ENCODE measurements around the gene SUMO3. TPM values are rescaled to one million over a fixed set of nuclear protein-coding genes. Genes with fewer than 3 reads are reported as not detected.

Gene SUMO3
- total and polyA plus RNA-seq, 2 of the 4 experiments (the other 2 are of a cell fraction), result 64.9 to 101 TPM

DNA sequence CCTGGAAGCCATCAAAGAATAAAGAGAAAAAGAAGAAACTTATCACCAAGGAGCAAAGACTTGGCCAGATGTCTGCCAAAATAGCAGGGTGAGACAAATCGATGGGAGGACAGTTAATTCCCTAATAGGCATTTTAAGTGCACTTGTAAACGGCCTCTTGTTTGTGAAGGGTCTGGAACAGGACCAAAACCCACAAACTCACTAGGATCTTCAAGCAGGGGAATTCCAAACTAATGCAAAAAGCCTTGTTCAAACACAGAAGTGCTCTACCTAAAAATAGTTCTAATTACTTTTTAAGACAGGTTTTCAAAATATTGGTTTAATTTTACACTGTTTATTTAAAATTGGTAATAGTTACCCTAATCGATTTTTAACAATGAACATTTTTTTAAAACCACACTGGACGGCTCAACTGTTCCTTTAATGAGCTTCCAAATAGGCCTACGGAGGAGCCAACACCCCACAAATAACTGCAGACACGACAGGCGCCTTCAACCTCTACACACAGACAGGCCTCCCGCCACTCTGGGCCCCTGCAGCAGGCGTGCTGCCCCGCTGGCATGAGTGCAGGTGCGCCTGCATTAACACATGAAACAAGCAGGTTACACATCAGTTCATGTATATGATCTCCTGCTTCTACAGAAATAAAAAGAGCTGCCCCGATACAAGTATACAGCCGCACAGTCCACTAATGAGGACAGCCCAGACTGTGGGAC is 32.1 kb downstream of the SUMO3 start:
- 72% methylated on average over 8 of the region's 13 CpGs; no CpG with 5 or more reads in 1 of the 2 experiments for whole genome bisulfite sequencing, 2 experiments (ENCODE audit: extremely low coverage in 2 of 2, insufficient read length in 1 of 2)
- H3K27ac ChIP-seq (ENCODE audit: insufficient read depth, low read length), result no peak overlapping the region
- H3K56ac ChIP-seq (ENCODE audit: extremely low read depth, insufficient read depth, low read length), result no peak overlapping the region
- no peaks in the 10 kb centered on the region for H3K27me3 ChIP-seq (ENCODE audit: control insufficient read depth, insufficient read depth, low read length)
- H2AFZ ChIP-seq (replicated peaks; ENCODE audit: low read length, poor library complexity), result no peak overlapping the region
- peaks cover 48% of the 10 kb centered on the region for H4K20me1 ChIP-seq (ENCODE audit: insufficient read depth, low read length)
- peaks cover 50 to 61% of the 10 kb centered on the region in 2 experiments for H3K79me1 ChIP-seq (ENCODE audit: low read depth in 1 of 2, low read length in 2 of 2)
- H4K5ac ChIP-seq (ENCODE audit: low read depth, low read length), result no peak overlapping the region
- BruUV-seq (replicated peaks), result no TSS peak
- dilution Hi-C loops (cut with HindIII; ENCODE audit: low sequenced_read_pairs, unreplicated experiment), result no loop called here
- no peak overlapping the region for H3K14ac ChIP-seq (replicated peaks; ENCODE audit: low read depth, low read length)
- peaks cover 17% of the 10 kb centered on the region for H3K36me3 ChIP-seq (ENCODE audit: control insufficient read depth, insufficient read depth, low read length)
- no peak overlapping the region for H2AK9ac ChIP-seq (replicated peaks; ENCODE audit: low read depth, low read length, poor library complexity)
- no peak overlapping the region for H2BK120ac ChIP-seq (ENCODE audit: low read depth, low read length)
- H4K91ac ChIP-seq (ENCODE audit: insufficient read depth, low read depth, low read length), result no peak overlapping the region
- H3K18ac ChIP-seq (ENCODE audit: low read depth, low read length), result no peak overlapping the region
- H3K9ac ChIP-seq (ENCODE audit: low read depth, low read length), result no peak overlapping the region
- H3K4me2 ChIP-seq (ENCODE audit: low read depth, low read length), result no peak overlapping the region
- TF ChIP-seq BHLHE40 (IDR thresholded peaks at IDR 0.05; ENCODE audit: low read depth, low read length), result no peak
- no peak for TF ChIP-seq SMC3 (IDR thresholded peaks at IDR 0.05; ENCODE audit: low read depth, low read length)
- TF ChIP-seq MAZ (IDR thresholded peaks at IDR 0.05; ENCODE audit: borderline replicate concordance, low read depth, low read length), result no peak
- no peak for TF ChIP-seq MAFK (IDR thresholded peaks at IDR 0.05; ENCODE audit: low read depth, low read length)
- TF ChIP-seq FOS (IDR thresholded peaks at IDR 0.05; ENCODE audit: low read depth, low read length), result no peak
- no peak for TF ChIP-seq CEBPB (IDR thresholded peaks at IDR 0.05; ENCODE audit: low read depth, low read length)
- TF ChIP-seq RCOR1 (IDR thresholded peaks at IDR 0.05; ENCODE audit: insufficient replicate concordance, low read length), result no peak
- TF ChIP-seq, protein P1, sequence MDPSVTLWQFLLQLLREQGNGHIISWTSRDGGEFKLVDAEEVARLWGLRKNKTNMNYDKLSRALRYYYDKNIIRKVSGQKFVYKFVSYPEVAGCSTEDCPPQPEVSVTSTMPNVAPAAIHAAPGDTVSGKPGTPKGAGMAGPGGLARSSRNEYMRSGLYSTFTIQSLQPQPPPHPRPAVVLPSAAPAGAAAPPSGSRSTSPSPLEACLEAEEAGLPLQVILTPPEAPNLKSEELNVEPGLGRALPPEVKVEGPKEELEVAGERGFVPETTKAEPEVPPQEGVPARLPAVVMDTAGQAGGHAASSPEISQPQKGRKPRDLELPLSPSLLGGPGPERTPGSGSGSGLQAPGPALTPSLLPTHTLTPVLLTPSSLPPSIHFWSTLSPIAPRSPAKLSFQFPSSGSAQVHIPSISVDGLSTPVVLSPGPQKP (IDR thresholded peaks at IDR 0.05; ENCODE audit: borderline replicate concordance, low read depth, low read length), result no peak
- no peak for TF ChIP-seq RFX5 (IDR thresholded peaks at IDR 0.05; ENCODE audit: low read depth, low read length)
- TF ChIP-seq, protein P2, sequence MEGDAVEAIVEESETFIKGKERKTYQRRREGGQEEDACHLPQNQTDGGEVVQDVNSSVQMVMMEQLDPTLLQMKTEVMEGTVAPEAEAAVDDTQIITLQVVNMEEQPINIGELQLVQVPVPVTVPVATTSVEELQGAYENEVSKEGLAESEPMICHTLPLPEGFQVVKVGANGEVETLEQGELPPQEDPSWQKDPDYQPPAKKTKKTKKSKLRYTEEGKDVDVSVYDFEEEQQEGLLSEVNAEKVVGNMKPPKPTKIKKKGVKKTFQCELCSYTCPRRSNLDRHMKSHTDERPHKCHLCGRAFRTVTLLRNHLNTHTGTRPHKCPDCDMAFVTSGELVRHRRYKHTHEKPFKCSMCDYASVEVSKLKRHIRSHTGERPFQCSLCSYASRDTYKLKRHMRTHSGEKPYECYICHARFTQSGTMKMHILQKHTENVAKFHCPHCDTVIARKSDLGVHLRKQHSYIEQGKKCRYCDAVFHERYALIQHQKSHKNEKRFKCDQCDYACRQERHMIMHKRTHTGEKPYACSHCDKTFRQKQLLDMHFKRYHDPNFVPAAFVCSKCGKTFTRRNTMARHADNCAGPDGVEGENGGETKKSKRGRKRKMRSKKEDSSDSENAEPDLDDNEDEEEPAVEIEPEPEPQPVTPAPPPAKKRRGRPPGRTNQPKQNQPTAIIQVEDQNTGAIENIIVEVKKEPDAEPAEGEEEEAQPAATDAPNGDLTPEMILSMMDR (conservative IDR thresholded peaks at IDR 0.05; ENCODE audit: low read depth, low read length), result no peak
- TF ChIP-seq, protein P3, sequence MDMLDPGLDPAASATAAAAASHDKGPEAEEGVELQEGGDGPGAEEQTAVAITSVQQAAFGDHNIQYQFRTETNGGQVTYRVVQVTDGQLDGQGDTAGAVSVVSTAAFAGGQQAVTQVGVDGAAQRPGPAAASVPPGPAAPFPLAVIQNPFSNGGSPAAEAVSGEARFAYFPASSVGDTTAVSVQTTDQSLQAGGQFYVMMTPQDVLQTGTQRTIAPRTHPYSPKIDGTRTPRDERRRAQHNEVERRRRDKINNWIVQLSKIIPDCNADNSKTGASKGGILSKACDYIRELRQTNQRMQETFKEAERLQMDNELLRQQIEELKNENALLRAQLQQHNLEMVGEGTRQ (IDR thresholded peaks at IDR 0.05; ENCODE audit: low read depth, low read length), result no peak
- no peak for TF ChIP-seq CHD1 (IDR thresholded peaks at IDR 0.05; ENCODE audit: low read depth, low read length)
- TF ChIP-seq RAD21 (IDR thresholded peaks at IDR 0.05; ENCODE audit: low read length), result no peak
- no peak for TF ChIP-seq NFE2L2 (IDR thresholded peaks at IDR 0.05; ENCODE audit: low read depth, low read length)
- no peak for TF ChIP-seq POLR2A (IDR thresholded peaks at IDR 0.05; ENCODE audit: low read depth, low read length)
- no peak for TF ChIP-seq MXI1 (IDR thresholded peaks at IDR 0.05; ENCODE audit: borderline replicate concordance, low read depth, low read length)
- H3K4ac ChIP-seq (ENCODE audit: low read depth, low read length), result no peak overlapping the region
- no peak overlapping the region for H2BK5ac ChIP-seq (ENCODE audit: low read depth, low read length, poor library complexity, severe bottlenecking)
- DNase-seq (peak; percentile 75), ATAC-seq (ENCODE audit: low read depth) (no peak; the same call in 1 of the 2 replicates)
- intact Hi-C loops (cut with micrococcal nuclease), result no loop called here
- ChIA-PET CTCF (no interaction called here), POLR2A (ENCODE audit: unreplicated experiment) (no interaction called here)
- H2BK20ac ChIP-seq (ENCODE audit: low read depth, low read length), result no peak overlapping the region
- H3K23ac ChIP-seq (ENCODE audit: low read depth, low read length), result no peak overlapping the region
- H3K4me1 ChIP-seq (ENCODE audit: control insufficient read depth, insufficient read depth, low read length), result peaks cover 3% of the 10 kb centered on the region; the same call in 1 of the 2 replicates
- in situ Hi-C loops (cut with MboI; ENCODE audit: low sequenced_read_pairs), result no loop called here
- H3K9me3 ChIP-seq (ENCODE audit: control insufficient read depth, insufficient read depth, low read length), result no peaks in the 10 kb centered on the region
- H4K8ac ChIP-seq (ENCODE audit: low read depth in 2 of 2, low read length in 2 of 2), result no peak overlapping the region
- peaks cover 6% of the 10 kb centered on the region for H3K9me1 ChIP-seq (ENCODE audit: insufficient read depth, low read length)
- H2BK15ac ChIP-seq (ENCODE audit: low read depth, low read length), result no peak overlapping the region
- no peak overlapping the region for H3K4me3 ChIP-seq (ENCODE audit: insufficient read depth, low read depth, low read length)
- no peak overlapping the region for H2AK5ac ChIP-seq (ENCODE audit: low read depth, low read length)

Data from IMR-90 (cell line).